NCI-H1092 treated with DMSO at 0.1 percent for 48 hours (cell line): ENCODE results near the gene ADAMTSL1.

ENCODE experiments used
- DNase-seq: peaks from one replicate; lab custom pipeline; 2025; lab: John Stamatoyannopoulos, UW

The ADAMTSL1 gene

DNA sequence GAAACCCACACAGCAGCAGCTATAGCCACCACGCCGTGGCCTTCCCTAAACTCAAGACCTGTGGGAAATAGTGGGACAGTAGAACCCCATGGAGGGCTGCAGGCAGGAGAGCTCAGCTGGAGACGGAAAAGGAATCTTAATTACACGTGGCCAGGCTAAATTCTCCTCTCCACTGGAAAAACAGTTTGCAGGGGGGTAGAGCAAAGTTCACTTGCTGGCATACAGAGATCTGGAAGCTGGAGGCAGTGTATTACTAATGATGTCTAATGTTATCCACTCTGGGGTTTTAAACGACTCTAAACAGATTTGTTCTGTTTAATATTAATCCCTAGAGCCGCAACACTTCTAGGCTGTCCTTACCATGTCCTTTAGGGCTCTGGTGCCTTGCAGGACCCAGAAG lies 302.0 kb downstream of the ADAMTSL1 start:
- no peak for DNase-seq

DNA sequence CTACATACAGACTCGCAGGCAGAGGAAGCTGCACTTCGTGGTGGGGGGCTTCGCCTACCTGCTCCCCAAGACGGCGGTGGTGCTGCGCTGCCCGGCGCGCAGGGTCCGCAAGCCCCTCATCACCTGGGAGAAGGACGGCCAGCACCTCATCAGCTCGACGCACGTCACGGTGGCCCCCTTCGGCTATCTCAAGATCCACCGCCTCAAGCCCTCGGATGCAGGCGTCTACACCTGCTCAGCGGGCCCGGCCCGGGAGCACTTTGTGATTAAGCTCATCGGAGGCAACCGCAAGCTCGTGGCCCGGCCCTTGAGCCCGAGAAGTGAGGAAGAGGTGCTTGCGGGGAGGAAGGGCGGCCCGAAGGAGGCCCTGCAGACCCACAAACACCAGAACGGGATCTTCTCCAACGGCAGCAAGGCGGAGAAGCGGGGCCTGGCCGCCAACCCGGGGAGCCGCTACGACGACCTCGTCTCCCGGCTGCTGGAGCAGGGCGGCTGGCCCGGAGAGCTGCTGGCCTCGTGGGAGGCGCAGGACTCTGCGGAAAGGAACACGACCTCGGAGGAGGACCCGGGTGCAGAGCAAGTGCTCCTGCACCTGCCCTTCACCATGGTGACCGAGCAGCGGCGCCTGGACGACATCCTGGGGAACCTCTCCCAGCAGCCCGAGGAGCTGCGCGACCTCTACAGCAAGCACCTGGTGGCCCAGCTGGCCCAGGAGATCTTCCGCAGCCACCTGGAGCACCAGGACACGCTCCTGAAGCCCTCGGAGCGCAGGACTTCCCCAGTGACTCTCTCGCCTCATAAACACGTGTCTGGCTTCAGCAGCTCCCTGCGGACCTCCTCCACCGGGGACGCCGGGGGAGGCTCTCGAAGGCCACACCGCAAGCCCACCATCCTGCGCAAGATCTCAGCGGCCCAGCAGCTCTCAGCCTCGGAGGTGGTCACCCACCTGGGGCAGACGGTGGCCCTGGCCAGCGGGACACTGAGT lies 303.2 kb downstream of the ADAMTSL1 start:
- DNase-seq = no peak

DNA sequence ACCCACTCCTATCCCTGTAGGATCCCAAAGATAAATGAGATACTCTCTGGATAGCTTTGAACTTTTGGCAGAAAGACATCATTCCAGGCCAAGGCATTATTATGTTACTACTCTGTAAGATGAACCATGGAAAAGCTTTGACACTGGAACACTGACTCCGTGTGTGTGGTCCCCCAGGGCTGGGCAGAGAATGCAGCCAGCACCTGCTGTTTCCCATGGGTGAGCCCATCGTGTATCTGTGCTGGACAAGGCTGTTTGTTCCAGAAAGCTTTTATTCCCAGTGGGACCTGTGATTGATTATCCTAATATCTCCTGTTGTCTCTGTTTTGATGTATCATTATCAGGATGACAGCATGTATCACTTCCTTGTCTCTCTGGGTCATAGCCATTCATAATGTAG lies 304.2 kb downstream of the ADAMTSL1 start:
- no peak for DNase-seq

DNA sequence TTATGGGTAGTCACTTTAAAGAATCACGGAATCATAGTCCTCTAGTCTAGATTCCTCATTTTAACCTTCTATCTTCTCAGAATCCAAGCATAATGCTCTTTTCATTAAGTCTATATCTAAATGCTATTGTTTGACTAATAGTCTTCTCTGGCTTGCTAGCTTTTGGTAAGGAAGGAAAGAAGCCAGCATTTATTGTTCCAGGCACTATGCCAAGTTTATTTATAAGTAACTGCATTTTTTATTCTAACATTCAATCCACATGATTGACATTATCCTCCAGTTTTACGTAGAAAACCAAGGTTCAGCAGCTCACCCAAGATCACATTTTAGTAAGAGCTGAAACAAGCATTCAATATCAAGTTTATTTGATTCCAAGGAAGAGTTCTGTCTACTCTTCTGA lies 304.9 kb downstream of the ADAMTSL1 start:
- DNase-seq = no peak

DNA sequence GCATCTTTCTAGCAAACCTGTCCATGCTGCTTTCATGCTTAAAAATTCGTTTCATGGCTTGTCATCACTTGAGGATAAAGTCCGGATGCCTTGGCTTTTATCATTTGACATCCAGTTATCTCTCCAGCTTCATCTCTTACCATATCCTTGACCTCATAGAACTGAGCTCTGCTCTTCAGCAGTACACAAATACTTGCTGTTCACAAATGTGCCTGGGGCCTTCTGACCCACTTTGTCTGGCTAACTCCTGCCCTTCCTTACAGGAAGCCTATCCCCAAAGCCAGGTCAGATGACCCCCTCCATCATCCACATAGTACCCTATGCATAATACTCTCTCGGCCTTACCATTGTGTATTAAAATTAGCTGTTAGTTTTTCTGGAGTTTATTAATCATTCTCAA lies 310.0 kb downstream of the ADAMTSL1 start:
- no peak for DNase-seq

DNA sequence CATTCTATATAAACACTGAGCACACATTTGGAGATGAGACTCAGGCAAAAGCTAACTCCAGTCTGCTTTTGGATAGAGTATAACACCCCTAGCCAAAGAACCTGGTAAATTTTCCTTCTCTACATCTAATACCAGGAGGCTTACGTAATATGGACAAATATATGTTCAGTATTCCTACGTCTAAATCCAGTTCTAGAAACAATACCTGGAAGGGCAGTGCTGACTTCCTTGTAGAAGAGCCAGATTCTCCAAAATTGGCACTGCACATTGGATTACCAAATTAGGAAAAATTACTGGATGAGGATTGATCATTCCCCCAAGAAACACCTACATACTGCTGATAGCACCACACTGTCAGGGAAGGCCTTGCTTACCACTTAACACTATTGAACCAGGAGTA lies 311.7 kb downstream of the ADAMTSL1 start:
- DNase-seq = no peak

DNA sequence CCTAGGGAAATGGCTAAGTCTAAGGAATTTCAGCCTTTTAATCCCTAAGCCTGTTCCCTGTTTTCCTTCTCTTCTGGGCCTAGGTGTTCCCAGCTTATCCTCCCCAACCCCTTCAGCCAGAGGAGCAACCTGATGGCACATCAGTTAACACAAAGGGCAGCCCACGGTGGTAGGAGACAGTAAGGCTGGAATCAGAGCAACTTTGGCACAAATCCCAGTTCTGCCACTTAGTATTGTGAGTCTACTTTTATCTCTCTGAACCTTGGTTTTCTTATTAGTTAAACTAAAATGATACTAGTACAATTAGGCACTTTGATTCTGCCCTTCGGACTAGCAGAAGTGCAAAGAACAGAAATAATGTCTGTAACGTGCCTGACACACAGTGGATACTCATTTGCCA lies 312.2 kb downstream of the ADAMTSL1 start:
- DNase-seq = peak; percentile 36

DNA sequence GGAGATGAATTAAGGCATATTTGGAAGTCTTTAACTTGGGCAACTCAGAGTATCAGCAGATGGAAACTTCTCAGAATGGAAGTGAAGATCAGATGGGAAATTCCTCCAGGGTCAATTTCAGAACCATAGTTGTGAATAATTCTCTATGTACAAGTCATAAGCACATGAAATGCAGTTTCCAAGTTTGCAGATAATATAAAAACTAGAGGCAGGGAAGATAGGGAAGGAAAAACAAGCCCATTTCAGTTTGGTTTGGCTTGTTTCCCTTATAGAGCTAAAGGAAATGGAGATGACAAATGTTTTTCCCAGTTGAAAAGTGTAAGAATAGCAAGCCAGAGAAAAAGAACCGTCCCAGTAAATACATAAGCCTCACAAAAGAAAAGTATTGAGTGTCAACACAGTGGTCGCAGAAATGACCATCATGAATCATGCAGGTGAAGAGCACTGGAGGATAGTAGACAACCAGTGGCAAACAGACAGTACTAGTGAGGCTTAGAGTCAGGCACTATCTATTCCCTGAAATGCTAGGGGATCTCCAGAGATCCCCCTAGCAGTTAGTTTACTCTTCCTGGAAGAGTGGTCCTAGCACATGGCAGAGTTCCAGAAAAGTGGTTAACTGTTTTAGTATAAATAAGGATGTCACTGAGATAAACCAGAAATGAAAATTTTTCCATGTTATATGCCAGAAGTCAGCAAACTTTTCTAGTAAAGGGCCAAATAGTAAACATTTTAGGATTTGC lies 313.1 kb downstream of the ADAMTSL1 start:
- DNase-seq = no peak

DNA sequence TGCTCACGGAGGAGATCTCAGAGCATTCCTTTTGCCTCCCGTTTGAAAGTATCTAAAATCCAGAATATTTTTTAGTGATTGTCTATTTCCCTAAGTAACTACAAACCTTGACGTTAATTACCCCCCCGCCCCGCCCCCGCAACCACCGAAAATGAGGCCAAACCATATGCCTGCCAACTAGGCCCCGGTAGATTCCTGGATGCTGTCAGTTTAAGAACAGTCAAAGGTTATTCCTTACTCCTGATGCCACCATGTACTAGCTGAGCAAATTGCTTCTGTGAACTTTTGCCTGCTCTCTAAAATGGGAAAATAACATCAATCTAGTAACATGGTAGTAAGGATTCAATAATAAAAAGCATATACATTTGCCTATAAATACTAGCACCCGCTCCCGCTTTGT lies 314.3 kb downstream of the ADAMTSL1 start:
- DNase-seq = no peak

DNA sequence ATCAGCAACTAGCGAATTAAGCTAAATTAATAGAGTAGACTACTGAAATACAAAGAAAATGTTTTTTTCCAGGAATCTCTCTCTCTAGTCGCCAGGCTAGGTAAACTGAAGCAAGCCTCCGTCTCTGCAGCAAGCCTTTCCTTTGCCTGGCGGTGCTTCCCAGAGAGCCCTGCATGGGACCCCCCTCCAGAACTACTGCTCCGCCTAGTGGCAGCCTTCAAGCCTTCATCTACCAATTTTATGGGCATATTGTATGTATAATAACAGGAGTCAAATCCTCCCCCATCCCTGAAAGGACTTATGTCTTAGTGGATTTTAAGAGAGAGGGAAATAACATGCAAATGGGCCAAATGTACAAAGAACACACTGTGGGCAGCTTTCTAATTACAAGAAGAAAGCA lies 317.1 kb downstream of the ADAMTSL1 start:
- no peak for DNase-seq

DNA sequence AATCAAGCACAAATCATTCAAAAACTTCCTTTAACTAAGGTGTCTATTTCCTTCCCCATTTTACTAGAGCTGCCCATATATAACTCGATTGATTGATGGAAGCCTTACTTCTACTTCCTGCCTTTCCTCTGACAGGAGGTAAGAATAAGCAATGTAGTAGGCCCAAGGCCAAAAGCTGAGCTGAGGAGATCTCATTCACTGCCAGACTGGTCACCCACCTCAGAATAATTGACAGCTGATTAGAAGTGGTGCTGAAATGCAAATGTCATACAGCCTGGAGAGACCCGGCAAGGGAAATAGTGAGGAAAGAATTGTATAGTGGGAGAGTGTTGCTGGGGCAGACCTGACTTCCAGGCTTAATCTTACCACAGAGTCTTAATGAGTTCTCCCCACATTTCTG lies 319.2 kb downstream of the ADAMTSL1 start:
- no peak for DNase-seq

DNA sequence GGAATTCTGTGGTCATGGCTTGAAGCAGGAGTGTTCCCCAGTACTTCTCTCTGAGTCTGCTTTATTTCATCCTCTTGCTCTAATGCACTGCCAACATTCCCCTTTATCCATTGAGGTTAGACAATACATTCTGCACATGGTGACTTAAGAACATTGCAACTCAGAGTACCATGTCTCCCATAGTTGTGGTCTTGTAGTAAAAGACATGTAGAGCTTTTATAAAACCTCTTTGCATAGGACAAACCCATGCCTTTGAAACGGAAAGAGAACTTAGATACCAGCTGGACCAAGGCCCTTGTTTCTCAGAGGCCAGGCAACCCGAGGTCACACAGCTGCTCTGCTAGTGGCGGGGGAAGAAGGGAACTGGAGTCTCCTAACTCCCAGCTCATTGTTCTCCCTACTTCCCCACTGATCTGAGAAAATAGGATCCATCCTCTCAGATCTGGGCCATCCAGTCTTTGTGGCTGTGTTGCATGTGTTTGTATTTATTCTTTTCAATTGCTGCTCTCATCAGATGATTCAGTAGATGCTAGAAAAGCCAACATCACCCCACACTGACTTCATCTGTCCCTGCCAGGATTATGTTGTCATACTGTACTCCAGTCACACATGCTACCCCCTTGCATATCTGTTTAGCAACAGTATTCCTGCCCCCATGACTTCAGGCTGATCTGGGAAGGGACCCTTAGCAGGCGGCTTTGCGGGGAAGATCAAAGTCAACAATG lies 322.2 kb downstream of the ADAMTSL1 start:
- no peak for DNase-seq

DNA sequence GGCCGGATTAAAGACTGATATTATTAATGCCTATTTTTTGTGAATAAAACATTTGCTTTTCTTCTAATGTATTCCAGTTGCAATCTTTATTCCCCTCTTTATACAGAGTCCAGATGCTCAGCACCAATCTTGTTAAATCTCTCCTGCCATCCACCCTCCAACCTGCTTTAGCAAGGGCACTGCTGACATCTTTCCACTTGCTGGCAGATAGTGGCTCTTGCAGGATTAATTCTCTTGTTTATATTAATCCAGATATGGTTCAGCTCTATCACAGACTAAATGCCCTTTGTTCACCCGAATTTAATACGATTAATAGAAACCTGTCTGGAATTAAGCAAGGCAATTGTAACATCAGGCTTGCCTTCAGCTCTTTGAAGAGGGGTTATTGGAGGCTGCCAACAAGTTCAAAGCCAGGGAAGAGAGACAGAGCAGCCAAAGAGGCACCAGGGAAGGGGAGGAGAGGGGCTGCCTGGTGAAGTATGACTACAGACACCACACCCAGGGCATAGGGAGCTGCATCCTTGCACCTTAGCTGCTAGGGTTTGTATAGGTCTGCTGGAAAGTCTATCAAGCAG lies 322.8 kb downstream of the ADAMTSL1 start:
- DNase-seq = no peak

DNA sequence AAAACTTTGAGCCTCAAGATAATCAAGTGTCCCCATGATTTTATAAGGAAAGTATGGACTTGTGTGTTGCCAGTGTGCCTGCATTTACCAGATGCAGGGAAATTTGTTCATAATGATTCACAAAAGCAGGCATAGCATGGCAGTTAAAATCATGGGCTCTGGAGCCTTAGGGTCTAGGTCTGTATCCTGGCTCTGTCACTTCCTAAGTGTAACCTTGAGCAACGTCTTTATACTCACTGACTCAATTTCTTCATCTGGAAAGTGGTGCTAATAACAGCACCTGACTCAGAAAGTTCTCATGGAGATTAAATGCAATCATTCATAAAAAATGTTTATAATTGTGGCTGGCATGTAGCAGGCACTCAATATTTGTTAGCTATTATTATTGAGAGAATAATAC lies 324.2 kb downstream of the ADAMTSL1 start:
- no peak for DNase-seq

DNA sequence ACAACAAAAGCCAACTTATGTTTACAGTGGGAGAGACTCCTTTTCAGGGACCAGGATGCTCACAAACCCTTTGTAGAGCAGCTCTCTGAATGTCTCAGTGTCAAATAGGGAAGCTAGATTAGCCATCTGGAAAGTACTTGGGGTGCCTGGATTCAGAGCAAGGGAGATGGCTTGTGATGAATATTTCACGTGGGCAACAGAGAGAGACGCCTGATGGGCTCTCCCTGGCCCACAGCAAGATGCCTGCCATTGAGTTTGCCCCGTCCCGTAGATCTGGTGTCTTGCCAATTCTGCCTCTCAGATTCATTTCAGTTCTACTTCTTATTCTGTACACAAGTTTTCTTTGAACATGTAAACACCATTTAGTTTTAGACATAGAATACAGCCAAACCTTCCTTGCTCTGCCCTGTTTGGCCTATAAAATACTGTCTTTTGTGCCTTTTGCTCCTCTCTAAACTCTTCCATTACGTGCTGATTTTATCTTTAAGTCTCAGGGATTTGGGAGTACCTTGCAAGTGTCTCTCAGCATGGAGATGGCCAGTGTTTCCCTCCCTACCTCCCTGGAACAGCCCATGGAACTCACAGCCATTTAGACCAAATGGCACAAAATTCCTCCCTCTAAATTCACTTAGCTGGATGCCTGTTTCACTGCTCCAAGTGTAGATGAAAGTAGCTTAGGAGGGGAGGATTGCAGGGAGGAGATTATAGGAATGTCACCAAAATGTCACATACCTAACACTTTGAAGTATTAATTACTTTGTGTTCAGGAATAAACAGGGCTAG lies 324.7 kb downstream of the ADAMTSL1 start:
- no peak for DNase-seq

DNA sequence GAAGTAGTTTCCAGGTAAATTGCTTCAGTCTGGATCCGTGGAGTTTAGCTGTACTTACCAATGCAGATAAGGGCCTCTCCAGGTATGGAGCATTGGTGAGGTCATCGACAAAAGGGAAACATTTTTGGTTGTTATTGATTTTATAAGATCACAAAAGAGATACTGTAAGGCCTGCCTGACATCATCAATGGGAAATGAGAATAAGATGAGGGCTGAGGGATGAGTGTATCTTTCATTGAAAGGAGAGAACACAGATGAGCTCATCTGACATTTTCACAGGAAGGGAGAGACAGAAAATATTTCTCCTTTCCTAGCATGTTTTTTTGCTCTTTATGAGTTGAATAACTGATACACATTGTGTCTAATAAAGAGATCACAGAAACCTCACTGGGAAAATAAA lies 325.5 kb downstream of the ADAMTSL1 start:
- DNase-seq = no peak

DNA sequence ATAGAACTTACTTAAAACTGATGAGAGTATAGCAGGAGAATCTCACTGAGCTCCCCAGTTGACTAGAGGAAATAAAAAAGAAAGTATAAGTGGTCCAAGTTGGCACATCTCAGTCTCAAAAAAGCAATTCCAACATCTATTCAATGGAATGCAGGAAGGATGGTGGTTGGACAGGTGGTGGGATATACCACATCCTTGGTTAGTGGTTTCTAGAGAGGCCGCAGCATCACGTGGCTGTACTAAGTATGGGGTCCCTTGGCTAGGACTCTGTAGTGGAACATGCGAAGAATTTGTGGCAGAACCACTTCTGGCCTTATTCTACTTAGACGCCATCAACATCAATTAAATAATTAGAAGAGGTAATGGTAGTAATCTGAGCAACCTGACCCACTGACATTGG lies 326.6 kb downstream of the ADAMTSL1 start:
- no peak for DNase-seq

DNA sequence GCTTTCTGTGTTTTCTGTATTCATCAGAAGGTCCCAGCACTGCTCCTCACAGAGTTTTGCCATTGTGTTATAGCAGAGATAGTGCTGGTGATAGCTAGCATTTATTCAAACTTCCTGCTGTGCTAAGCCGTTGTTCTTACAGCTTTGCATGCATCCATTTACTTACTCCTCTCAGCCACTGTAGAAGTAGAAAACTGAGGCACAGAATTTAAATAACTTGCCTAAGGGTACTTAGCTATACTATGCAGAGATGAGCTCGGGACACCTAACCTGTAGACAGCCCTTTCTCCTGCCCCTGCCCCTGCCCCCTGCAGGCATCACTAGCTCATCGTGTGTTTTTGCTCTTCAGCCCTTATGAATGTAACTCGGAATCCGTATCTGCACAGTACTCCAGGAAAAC lies 331.4 kb downstream of the ADAMTSL1 start:
- no peak for DNase-seq

DNA sequence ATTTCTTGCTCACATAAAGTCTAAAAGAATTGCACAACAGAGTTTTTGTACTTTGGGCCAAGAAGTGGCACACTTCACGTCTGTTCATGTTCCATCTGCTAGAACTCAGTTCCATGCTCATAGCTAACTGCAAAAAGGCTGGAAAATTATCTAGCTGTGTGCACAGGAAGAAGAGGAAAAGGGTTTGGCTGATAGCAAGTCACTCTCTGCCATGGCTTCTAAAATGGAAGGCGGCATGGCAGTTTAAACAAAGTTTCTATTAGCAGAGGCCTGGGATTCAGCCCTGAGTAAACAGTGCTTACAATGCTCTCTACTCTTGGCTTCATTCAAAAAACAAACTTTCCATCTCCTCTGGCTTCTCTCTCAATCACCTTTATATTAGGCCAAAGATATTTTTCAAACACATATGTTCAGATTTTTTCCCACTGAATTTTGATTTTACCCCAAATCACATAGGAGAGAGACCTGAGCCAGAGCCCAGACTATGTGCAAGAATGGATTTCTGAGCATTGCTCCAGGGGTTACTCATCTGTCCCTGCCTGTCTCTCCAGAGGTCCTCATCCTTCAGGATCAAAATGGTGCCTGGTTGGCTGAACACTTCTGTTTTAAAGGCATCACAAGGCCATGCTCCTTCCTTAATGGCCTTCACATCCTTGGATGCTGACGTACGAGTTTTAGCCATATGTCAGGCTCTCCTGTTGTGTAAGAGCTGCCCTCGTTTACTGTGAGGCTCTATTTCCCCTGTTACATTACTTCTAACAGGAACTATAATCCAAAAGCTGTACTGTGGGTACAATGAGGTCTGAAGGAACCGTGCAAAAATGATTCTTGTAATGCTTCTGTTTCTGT lies 332.5 kb downstream of the ADAMTSL1 start:
- DNase-seq = no peak

DNA sequence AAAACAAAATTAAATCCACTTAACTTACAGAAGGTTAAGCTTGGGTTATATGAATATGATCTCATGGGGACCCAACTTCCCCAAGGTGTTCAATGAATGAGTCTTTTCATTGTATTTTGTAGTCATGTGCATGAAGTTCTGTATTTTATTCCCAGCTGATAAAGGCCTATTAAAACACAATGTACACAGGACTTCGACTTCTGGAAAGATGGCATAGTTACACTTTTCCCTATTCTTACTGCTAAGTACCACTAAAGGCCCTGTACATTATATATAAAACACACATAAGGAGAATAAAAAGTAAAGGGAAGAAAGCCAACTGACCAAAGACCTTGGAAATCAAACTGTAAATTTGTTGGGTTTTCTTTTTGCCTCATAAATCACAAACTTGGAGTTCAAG lies 336.6 kb downstream of the ADAMTSL1 start:
- DNase-seq = no peak

DNA sequence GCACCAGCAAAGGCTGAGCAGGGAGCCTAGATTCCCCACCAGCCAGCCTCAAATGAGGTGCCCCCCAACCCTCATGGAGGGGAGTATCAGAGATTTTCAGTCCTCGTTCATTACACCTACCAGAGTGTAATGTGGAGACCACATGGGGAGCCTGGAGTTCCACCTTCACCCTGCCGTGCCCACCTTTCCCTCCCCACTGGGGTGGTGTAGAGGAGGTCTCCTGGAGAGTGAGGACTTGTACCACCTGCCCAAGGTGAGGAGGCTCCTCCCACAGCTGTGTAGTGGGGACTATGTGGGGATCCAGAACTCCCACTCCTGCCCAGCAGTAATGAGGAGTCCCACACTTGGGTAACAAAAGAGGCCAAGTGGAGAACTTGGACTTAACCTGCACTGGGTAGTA lies 337.2 kb downstream of the ADAMTSL1 start:
- no peak for DNase-seq
